ENCODE results near the gene CD200. TPM values are rescaled to one million over a fixed set of nuclear protein-coding genes. Genes with fewer than 3 reads are reported as not detected.
A peak's percentile ranks its signal among the peaks of the same experiment; 100 is the strongest.

Gene CD200
- total RNA-seq, 1 donor: 3.3 TPM

GRCh38 chr3:112391648-112392047 is 58.7 kb downstream of the CD200 start:
- TF ChIP-seq CTCF (IDR thresholded peaks at IDR 0.05; ENCODE audit: insufficient read depth, low read length): no peak
- H3K4me3 ChIP-seq (ENCODE audit: low read depth, low read length): no peak overlapping the region
- DNase-seq (ENCODE audit: low read depth): no peak

GRCh38 chr3:112392393-112393359 is 59.7 kb downstream of the CD200 start:
- no peak for TF ChIP-seq CTCF (IDR thresholded peaks at IDR 0.05; ENCODE audit: insufficient read depth, low read length)
- no peak for DNase-seq (ENCODE audit: low read depth)
- H3K4me3 ChIP-seq (ENCODE audit: low read depth, low read length): no peak overlapping the region

GRCh38 chr3:112393360-112393728 is 60.4 kb downstream of the CD200 start:
- no peak for TF ChIP-seq CTCF (IDR thresholded peaks at IDR 0.05; ENCODE audit: insufficient read depth, low read length)

GRCh38 chr3:112394003-112394640 is 61.2 kb downstream of the CD200 start:
- no peak for TF ChIP-seq CTCF (IDR thresholded peaks at IDR 0.05; ENCODE audit: insufficient read depth, low read length)
- DNase-seq (ENCODE audit: low read depth): peak; percentile 77
- no peak overlapping the region for H3K4me3 ChIP-seq (ENCODE audit: low read depth, low read length)

More at GRCh38 chr3:112393360-112393728, 60.4 kb downstream of the CD200 start:
- no peak for DNase-seq (ENCODE audit: low read depth)
- no peak overlapping the region for H3K4me3 ChIP-seq (ENCODE audit: low read depth, low read length)

GRCh38 chr3:112395181-112395895 is 62.4 kb downstream of the CD200 start:
- DNase-seq (ENCODE audit: low read depth): peak; percentile 72
- no peak for TF ChIP-seq CTCF (IDR thresholded peaks at IDR 0.05; ENCODE audit: insufficient read depth, low read length)
- H3K4me3 ChIP-seq (ENCODE audit: low read depth, low read length): no peak overlapping the region

GRCh38 chr3:112395896-112396290 is 62.9 kb downstream of the CD200 start:
- DNase-seq (ENCODE audit: low read depth): no peak
- no peak for TF ChIP-seq CTCF (IDR thresholded peaks at IDR 0.05; ENCODE audit: insufficient read depth, low read length)
- H3K4me3 ChIP-seq (ENCODE audit: low read depth, low read length): no peak overlapping the region
